ENCODE measurements around the gene CD300LB.

Gene CD300LB

GRCh38 chr17:74478420-74479100, 52.7 kb downstream of the CD300LB start:
- POLR2A ChIA-PET: no interaction called here
- DNase-seq (ENCODE audit: low read depth, low spot score): no peak
- CTCF ChIA-PET: interaction anchor here (0.6 to 1.2 kb wide), 3 partner anchors 15 to 110 kb away, joined by 3 read pairs; no protein-coding TSS in a partner anchor
- H3K4me3 ChIP-seq (ENCODE audit: low read depth, low read length): no peak overlapping the region
- TF ChIP-seq CTCF (IDR thresholded peaks at IDR 0.05; ENCODE audit: insufficient read depth, low read length, missing control alignments): no peak

- POLR2A ChIA-PET: no interaction called here
These were observed 53.9 kb downstream of the CD300LB start for GRCh38 chr17:74477411-74477810.

DNA sequence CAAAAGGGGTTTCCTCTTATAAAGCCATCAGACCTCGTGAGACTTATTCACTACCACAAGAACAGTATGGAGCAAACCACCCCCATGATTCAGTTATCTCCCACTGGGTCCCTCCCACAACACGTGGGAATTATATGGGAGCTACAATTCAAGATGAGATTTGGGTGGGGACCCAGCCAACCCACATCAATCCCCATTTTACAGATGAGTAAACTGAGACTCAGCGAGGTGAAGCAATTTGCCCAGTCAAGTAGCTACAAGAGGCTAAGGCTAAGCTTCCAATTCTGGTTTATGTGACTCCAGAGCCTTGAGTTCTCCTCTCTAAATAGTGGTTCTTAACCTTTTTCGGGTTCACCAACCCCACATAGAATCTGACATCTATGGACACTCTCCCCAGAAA, 56.1 kb downstream of the CD300LB start:
- POLR2A ChIA-PET: no interaction called here
- no peak for DNase-seq (ENCODE audit: low read depth, low spot score)
- CTCF ChIA-PET: interaction anchor here (0.7 to 1.6 kb wide), 2 partner anchors 18 to 96 kb away, joined by 3 to 4 read pairs; no protein-coding TSS in a partner anchor
- no peak overlapping the region for H3K4me3 ChIP-seq (ENCODE audit: low read depth, low read length)
- TF ChIP-seq CTCF (IDR thresholded peaks at IDR 0.05; ENCODE audit: insufficient read depth, low read length, missing control alignments): no peak

More at GRCh38 chr17:74477411-74477810, 53.9 kb downstream of the CD300LB start:
- no peak for TF ChIP-seq CTCF (IDR thresholded peaks at IDR 0.05; ENCODE audit: insufficient read depth, low read length, missing control alignments)
- H3K4me3 ChIP-seq (ENCODE audit: low read depth, low read length): no peak overlapping the region
- CTCF ChIA-PET: no interaction called here
- DNase-seq (ENCODE audit: low read depth, low spot score): no peak

GRCh38 chr17:74474043-74474792, 57.1 kb downstream of the CD300LB start:
- no peak for TF ChIP-seq CTCF (IDR thresholded peaks at IDR 0.05; ENCODE audit: insufficient read depth, low read length, missing control alignments)
- no peak overlapping the region for H3K4me3 ChIP-seq (ENCODE audit: low read depth, low read length)
- ChIA-PET POLR2A (no interaction called here), CTCF (no interaction called here)
- no peak for DNase-seq (ENCODE audit: low read depth, low spot score)

DNA sequence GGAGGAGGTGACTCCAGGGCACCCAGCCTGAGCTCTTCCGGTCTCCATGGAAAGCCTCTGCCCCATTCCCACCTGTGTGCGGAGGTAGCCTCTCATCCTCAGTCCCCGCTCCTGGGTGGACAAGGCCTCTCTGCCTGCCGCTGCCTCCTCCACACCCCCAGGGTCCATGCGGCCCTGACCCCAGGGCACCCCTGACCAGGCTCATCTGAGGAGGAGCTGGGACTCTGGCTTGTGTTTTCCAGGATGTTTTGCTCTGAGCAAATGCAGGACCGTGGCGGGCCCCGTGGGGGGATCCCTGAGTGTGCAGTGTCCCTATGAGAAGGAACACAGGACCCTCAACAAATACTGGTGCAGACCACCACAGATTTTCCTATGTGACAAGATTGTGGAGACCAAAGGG, 58.0 kb downstream of the CD300LB start:
- no peak for DNase-seq (ENCODE audit: low read depth, low spot score)
- ChIA-PET CTCF (no interaction called here), POLR2A (no interaction called here)
- no peak for TF ChIP-seq CTCF (IDR thresholded peaks at IDR 0.05; ENCODE audit: insufficient read depth, low read length, missing control alignments)
- no peak overlapping the region for H3K4me3 ChIP-seq (ENCODE audit: low read depth, low read length)

GRCh38 chr17:74472890-74473289, 58.4 kb downstream of the CD300LB start:
- no peak overlapping the region for H3K4me3 ChIP-seq (ENCODE audit: low read depth, low read length)
- DNase-seq (ENCODE audit: low read depth, low spot score): no peak
- ChIA-PET CTCF (no interaction called here), POLR2A (no interaction called here)
- TF ChIP-seq CTCF (IDR thresholded peaks at IDR 0.05; ENCODE audit: insufficient read depth, low read length, missing control alignments): no peak
